ENCODE measurements around the gene PTK6. TPM values are rescaled to one million over a fixed set of nuclear protein-coding genes. Genes with fewer than 3 reads are reported as not detected.
"Not testable (repeated sequence)": the region's sequence is repeated elsewhere in the genome, so short reads cannot be mapped to it uniquely, and the experiment has no call there.

The PTK6 gene
- total RNA-seq, 1 donor from 2014 or later = 0.12 TPM

DNA sequence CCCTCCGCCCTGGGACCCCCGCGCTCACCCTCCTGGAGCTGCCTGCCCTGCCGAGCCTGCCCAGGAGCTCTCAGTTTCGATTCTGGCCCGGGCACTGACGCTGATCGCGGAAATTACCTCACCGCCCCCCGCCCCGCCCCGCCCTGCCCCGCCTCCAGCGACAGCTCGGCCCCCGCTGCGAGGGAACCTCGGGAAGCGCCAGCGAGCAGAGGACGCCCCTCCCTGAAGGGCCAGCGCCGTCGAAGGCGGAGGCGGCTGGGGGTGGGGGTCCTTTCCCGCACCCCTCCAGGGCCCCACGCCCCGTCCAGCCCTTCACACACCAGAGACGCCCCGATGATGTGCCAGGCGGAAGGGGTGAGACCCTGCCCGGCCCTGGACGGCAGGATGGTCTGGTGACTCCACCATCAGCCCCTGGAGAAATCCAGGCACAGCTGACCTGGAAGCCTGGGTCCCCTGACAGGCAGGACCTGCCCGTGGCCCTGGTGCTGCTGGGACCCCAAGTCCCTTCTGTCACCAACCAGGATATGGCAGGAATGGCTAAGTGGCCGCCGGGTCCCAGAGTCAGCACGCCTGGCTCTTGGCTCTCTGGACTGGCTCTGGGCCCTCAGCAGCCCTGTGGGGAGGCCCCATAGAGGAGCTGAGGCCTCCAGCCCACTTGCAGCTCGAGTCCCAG is 37.1 kb upstream of the PTK6 start, which contains the start of gene HELZ2:
Gene HELZ2 (minus strand): TSS at position 84 of the 673 bp plus-strand sequence. CDS start 1,854 bp downstream, outside the sequence.
- Mint-ChIP-seq H3K27ac (peak within 1 kb of the TSS; percentile 58), H3K36me3 (no peaks in the 10 kb centered on the region), H3K4me3 (peak within 1 kb of the TSS; percentile 85), H3K4me1 (ENCODE audit: unreplicated experiment) (peaks cover 4% of the 10 kb centered on the region), H3K9me3 (no peaks in the 10 kb centered on the region), H3K27me3 (peaks cover 7% of the 10 kb centered on the region)
- no peak for DNase-seq (ENCODE audit: extremely low spot score, unreplicated experiment)
- TF ChIP-seq, protein P1, sequence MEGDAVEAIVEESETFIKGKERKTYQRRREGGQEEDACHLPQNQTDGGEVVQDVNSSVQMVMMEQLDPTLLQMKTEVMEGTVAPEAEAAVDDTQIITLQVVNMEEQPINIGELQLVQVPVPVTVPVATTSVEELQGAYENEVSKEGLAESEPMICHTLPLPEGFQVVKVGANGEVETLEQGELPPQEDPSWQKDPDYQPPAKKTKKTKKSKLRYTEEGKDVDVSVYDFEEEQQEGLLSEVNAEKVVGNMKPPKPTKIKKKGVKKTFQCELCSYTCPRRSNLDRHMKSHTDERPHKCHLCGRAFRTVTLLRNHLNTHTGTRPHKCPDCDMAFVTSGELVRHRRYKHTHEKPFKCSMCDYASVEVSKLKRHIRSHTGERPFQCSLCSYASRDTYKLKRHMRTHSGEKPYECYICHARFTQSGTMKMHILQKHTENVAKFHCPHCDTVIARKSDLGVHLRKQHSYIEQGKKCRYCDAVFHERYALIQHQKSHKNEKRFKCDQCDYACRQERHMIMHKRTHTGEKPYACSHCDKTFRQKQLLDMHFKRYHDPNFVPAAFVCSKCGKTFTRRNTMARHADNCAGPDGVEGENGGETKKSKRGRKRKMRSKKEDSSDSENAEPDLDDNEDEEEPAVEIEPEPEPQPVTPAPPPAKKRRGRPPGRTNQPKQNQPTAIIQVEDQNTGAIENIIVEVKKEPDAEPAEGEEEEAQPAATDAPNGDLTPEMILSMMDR (conservative IDR thresholded peaks at IDR 0.05) = no peak

GRCh38 chr20:63573647-63574131 is 36.5 kb upstream of the PTK6 start:
- TF ChIP-seq, protein P1 (conservative IDR thresholded peaks at IDR 0.05) = no peak
- peak overlapping the region; percentile 55 for H3K27ac Mint-ChIP-seq
- peaks cover 7% of the 10 kb centered on the region for H3K27me3 Mint-ChIP-seq

GRCh38 chr20:63572788-63573646 is 35.8 kb upstream of the PTK6 start:
- H3K4me1 Mint-ChIP-seq (ENCODE audit: unreplicated experiment) = peaks cover 4% of the 10 kb centered on the region
- TF ChIP-seq, protein P1 (conservative IDR thresholded peaks at IDR 0.05) = peak; percentile 54
- no peak for DNase-seq (ENCODE audit: extremely low spot score, unreplicated experiment)
- H3K27me3 Mint-ChIP-seq = peaks cover 5% of the 10 kb centered on the region
- peak overlapping the region; percentile 85 for H3K4me3 Mint-ChIP-seq
- peak overlapping the region; percentile 55 for H3K27ac Mint-ChIP-seq
- no peaks in the 10 kb centered on the region for H3K9me3 Mint-ChIP-seq
- H3K36me3 Mint-ChIP-seq = no peaks in the 10 kb centered on the region

More at GRCh38 chr20:63573647-63574131, 36.5 kb upstream of the PTK6 start:
- H3K36me3 Mint-ChIP-seq = no peaks in the 10 kb centered on the region
- H3K4me3 Mint-ChIP-seq = peak overlapping the region; percentile 85
- DNase-seq (ENCODE audit: extremely low spot score, unreplicated experiment) = no peak
- peaks cover 4% of the 10 kb centered on the region for H3K4me1 Mint-ChIP-seq (ENCODE audit: unreplicated experiment)
- H3K9me3 Mint-ChIP-seq = no peaks in the 10 kb centered on the region

DNA sequence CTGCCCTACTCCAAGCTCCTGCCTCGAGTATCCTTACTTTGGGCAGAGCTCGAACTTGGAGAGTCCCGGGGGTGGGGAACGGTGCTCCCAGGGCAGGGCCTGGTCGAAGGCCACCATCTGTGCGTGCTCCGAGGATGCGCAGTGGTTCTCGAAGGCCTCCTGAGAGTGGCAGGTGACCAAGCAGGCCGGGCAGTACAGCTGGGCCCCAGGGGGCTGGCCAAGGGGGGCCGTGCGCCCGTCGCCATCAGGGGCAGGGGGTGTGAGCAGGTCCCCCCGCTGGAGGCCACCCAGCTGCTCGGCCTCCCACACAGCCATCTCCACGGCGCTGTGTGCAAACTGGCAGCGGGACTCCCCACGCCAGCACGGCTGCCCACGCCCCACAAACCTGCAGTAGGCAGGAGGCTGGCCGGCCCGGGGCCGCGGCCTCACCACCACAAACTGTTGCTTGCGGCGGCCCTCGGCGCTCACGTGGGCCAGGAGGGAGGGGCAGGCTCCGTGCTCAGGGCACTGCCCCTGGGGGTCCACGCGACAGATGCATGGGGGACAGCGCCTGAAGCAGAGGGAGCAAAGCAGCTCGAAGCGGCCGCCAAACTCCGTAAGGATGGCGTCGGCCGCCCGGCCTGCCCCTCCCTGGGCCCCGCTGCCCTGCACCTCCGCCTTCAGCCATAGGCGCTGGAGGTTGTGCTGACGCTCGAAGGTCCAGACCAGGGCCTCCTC is 35.1 kb upstream of the PTK6 start:
- TF ChIP-seq, protein P1 (conservative IDR thresholded peaks at IDR 0.05) = no peak
- DNase-seq (ENCODE audit: extremely low spot score, unreplicated experiment) = no peak
- no peaks in the 10 kb centered on the region for H3K9me3 Mint-ChIP-seq
- H3K27ac Mint-ChIP-seq = no peak overlapping the region
- H3K4me3 Mint-ChIP-seq = no peak overlapping the region
- peaks cover 4% of the 10 kb centered on the region for H3K4me1 Mint-ChIP-seq (ENCODE audit: unreplicated experiment)
- no peaks in the 10 kb centered on the region for H3K36me3 Mint-ChIP-seq
- H3K27me3 Mint-ChIP-seq = peaks cover 5% of the 10 kb centered on the region

DNA sequence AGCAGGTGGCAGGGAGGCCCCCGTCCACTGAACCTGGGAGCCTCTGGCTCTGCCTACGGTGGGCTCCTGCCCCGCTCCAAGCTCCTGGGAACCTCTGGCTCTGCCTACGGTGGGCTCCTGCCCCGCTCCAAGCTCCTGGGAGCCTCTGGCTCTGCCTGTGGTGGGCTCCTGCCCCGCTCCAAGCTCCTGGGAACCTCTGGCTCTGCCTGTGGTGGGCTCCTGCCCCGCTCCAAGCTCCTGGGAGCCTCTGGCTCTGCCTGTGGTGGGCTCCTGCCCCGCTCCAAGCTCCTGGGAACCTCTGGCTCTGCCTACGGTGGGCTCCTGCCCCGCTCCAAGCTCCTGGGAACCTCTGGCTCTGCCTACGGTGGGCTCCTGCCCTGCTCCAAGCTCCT is 33.9 kb upstream of the PTK6 start:
- not testable (repeated sequence) for H3K9me3 Mint-ChIP-seq; H3K4me3 Mint-ChIP-seq; H3K4me1 Mint-ChIP-seq (ENCODE audit: unreplicated experiment); H3K27ac Mint-ChIP-seq; H3K27me3 Mint-ChIP-seq; H3K36me3 Mint-ChIP-seq; DNase-seq (ENCODE audit: extremely low spot score, unreplicated experiment)
